Testis (tissue), 3 donors: ENCODE measurements around the gene EXTL2. TPM values are rescaled to one million over a fixed set of nuclear protein-coding genes. Genes with fewer than 3 reads are reported as not detected.
A peak's percentile ranks its signal among the peaks of the same experiment; 100 is the strongest.

Experiments
- DNase-seq: peaks from one replicate; pipeline ENCODE4 v3.0.0-alpha.2; 2019
- H3K27ac ChIP-seq, 2 donors: fragments of 200-600 bp; sonication (generic); one replicate each; pipeline ENCODE4 v1.5.1; 2019
- H3K27me3 ChIP-seq: fragments of 200-600 bp; sonication (generic); one replicate; pipeline ENCODE4 v1.5.1; 2019
- H3K36me3 ChIP-seq: fragments of 200-600 bp; sonication (generic); one replicate; pipeline ENCODE4 v1.5.1; 2017; ENCODE audit warnings: low read depth; ENCODE audit errors: missing control alignments
- H3K4me1 ChIP-seq: fragments of 200-600 bp; sonication (generic); one replicate; pipeline ENCODE4 v1.5.1; 2019
- H3K4me3 ChIP-seq, 2 donors: fragments of 200-600 bp; sonication (generic); one replicate each; pipeline ENCODE4 v1.5.1; 2017 to 2019
- H3K9me3 ChIP-seq: fragments of 200-600 bp; sonication (generic); one replicate; pipeline ENCODE4 v1.5.1; 2017
- CTCF ChIP-seq, 3 experiments: fragments of 450-650 bp in 2 of 3; fragments of 200-600 bp in 1 of 3; sonication (generic) in 1 of 3; IDR thresholded peaks; one replicate each; pipeline ENCODE4 v1.5.1; 2016 to 2019; ENCODE audit warnings: antibody characterized with exemption in 3 of 3, mild to moderate bottlenecking in 2 of 3, moderate library complexity in 1 of 3
- POLR2A ChIP-seq: fragments of 450-650 bp; IDR thresholded peaks from one replicate; pipeline ENCODE4 v1.6.1; 2017; ENCODE audit warnings: antibody characterized with exemption, mild to moderate bottlenecking, moderate library complexity
- WGBS, 2 donors: methylation state at CpG; one replicate each; pipeline ENCODE4 v1.1.5; 2018; 5-methylcytosine and 5-hydroxymethylcytosine counted together
- intact Hi-C: fragments of 100-400 bp; cut with DNase I; formaldehyde crosslinking; loops from one replicate; pipeline ENCODE4 v1.15.1; 2023; ENCODE audit warnings: low total_unique reads
- polyA plus RNA-seq: library from polyadenylated mRNA; stranded (reverse); fragments of 350-450 nt; fragmentation: Illumina TruSeq; extraction: RNeasy Lipid Tissue Mini Kit (QIAGEN cat#74804); gene quantifications from one replicate; pipeline ENCODE4 v1.2.3, GENCODE V29; 2014; ENCODE audit warnings: low read depth, low replicate concordance; ENCODE audit not compliant: insufficient read depth
- total RNA-seq, 2 donors: library from RNA; depleted of rRNA; stranded (reverse); fragments of >200 nt; gene quantifications; one replicate each; pipeline ENCODE4 v1.2.3, GENCODE V29; 2016

Gene EXTL2
- total and polyA plus RNA-seq, 3 donors from 2014 or later = 12.8 to 16.9 (median 16.1) TPM

GRCh38 chr1:100875228-100875627 is 19.4 kb downstream of the EXTL2 start:
- TF ChIP-seq CTCF (IDR thresholded peaks at IDR 0.05) = no peak
- no peak for TF ChIP-seq POLR2A
- intact Hi-C loops = no loop called here
- Histone ChIP-seq H3K27me3 (no peaks in the 10 kb centered on the region), H3K4me3 (no peak overlapping the region), H3K4me1 (no peaks in the 10 kb centered on the region), H3K36me3 (no peaks in the 10 kb centered on the region), H3K27ac (no peak overlapping the region), H3K9me3 (no peaks in the 10 kb centered on the region)
- no peak for DNase-seq
- WGBS, 2 donors = 80 to 83% methylated on average over 3 of the region's 3 CpGs

GRCh38 chr1:100874433-100874832 is 20.2 kb downstream of the EXTL2 start:
- intact Hi-C loops = no loop called here
- no peaks in the 10 kb centered on the region for H3K9me3 ChIP-seq
- H3K27ac ChIP-seq = no peak overlapping the region
- no peak for DNase-seq
- H3K36me3 ChIP-seq = no peaks in the 10 kb centered on the region
- H3K4me3 ChIP-seq = no peak overlapping the region
- TF ChIP-seq CTCF (IDR thresholded peaks at IDR 0.05) (no peak), POLR2A (no peak)
- H3K4me1 ChIP-seq = no peaks in the 10 kb centered on the region
- no peaks in the 10 kb centered on the region for H3K27me3 ChIP-seq
- 77 to 78% methylated on average over 2 of the region's 2 CpGs for WGBS, 2 donors

GRCh38 chr1:100869996-100870395 is 24.6 kb downstream of the EXTL2 start:
- DNase-seq = no peak
- TF ChIP-seq CTCF (IDR thresholded peaks at IDR 0.05) (no peak), POLR2A (no peak)
- H3K9me3 ChIP-seq = no peaks in the 10 kb centered on the region
- H3K4me3 ChIP-seq = no peak overlapping the region
- no peak overlapping the region for H3K27ac ChIP-seq
- H3K27me3 ChIP-seq = no peaks in the 10 kb centered on the region
- H3K36me3 ChIP-seq = no peaks in the 10 kb centered on the region
- intact Hi-C loops = loop anchor here (5.0 to 10.0 kb wide), 2 partner anchors 265 to 408 kb away; no protein-coding TSS in a partner anchor
- WGBS, 2 donors = 93 to 100% methylated on average over 2 of the region's 2 CpGs
- no peaks in the 10 kb centered on the region for H3K4me1 ChIP-seq

GRCh38 chr1:100868364-100868995 is 26.2 kb downstream of the EXTL2 start:
- Histone ChIP-seq H3K27me3 (no peaks in the 10 kb centered on the region), H3K27ac (no peak overlapping the region), H3K4me3 (no peak overlapping the region), H3K36me3 (no peaks in the 10 kb centered on the region), H3K4me1 (no peaks in the 10 kb centered on the region), H3K9me3 (no peaks in the 10 kb centered on the region)
- intact Hi-C loops = loop anchor here (5.0 to 10.0 kb wide), 2 partner anchors 264 to 406 kb away; no protein-coding TSS in a partner anchor
- no peak for DNase-seq
- TF ChIP-seq CTCF (IDR thresholded peaks at IDR 0.05) = peak; percentile 31 to 77 (median 50)
- no peak for TF ChIP-seq POLR2A
- 34% methylated on average over 7 of the region's 7 CpGs for WGBS, 2 donors

- intact Hi-C loops = loop anchor here (5.0 to 10.0 kb wide), 2 partner anchors 262 to 405 kb away; no protein-coding TSS in a partner anchor
- no peak overlapping the region for H3K4me3 ChIP-seq
- H3K27me3 ChIP-seq = no peaks in the 10 kb centered on the region
- TF ChIP-seq POLR2A = no peak
- no peak for TF ChIP-seq CTCF (IDR thresholded peaks at IDR 0.05)
- no peaks in the 10 kb centered on the region for H3K36me3 ChIP-seq
- no peak overlapping the region for H3K27ac ChIP-seq
- DNase-seq = no peak
- H3K9me3 ChIP-seq = no peaks in the 10 kb centered on the region
- H3K4me1 ChIP-seq = no peaks in the 10 kb centered on the region
- 74 to 75% methylated on average over 2 of the region's 2 CpGs for WGBS, 2 donors
These were observed 27.8 kb downstream of the EXTL2 start for GRCh38 chr1:100866901-100867206.
